OCI-LY3 (cell line): ENCODE measurements around the gene HNRNPH3.
"Not testable (repeated sequence)": the region's sequence is repeated elsewhere in the genome, so short reads cannot be mapped to it uniquely, and the experiment has no call there.

Source experiments
- H2AFZ ChIP-seq: fragments of 200-600, 300-600 bp; shearing (Covaris generic); 2 replicates; pipeline ENCODE4 v1.6.0; 2014; ENCODE audit warnings: antibody characterized with exemption, low read depth, low read length
- H3K27ac ChIP-seq: fragments of 200-600, 300-600 bp; sonication (generic); 2 replicates; pipeline ENCODE4 v1.5.1; 2014; ENCODE audit warnings: mild to moderate bottlenecking, low read length, moderate library complexity, mixed read lengths
- H3K27me3 ChIP-seq: fragments of 200-600, 300-600 bp; sonication (generic); 2 replicates; pipeline ENCODE4 v1.6.1; 2014; ENCODE audit warnings: low read depth, low read length, mixed read lengths
- H3K36me3 ChIP-seq: fragments of 200-600, 300-600 bp; sonication (generic); replicated peaks from 2 replicates; pipeline ENCODE3; 2014; ENCODE audit warnings: low read depth, low read length, mixed read lengths
- H3K4me1 ChIP-seq: fragments of 300-600, 200-600 bp; sonication (generic); 2 replicates; pipeline ENCODE4 v1.6.1; 2014; ENCODE audit warnings: low read length, mixed read lengths
- H3K4me2 ChIP-seq: fragments of 200-600, 300-600 bp; sonication (generic); 2 replicates; pipeline ENCODE4 v1.6.1; 2014; ENCODE audit warnings: low read length, mixed read lengths
- H3K4me3 ChIP-seq: fragments of 300-600, 200-600 bp; sonication (generic); 2 replicates; pipeline ENCODE4 v1.5.1; 2014; ENCODE audit warnings: antibody characterized with exemption, mild to moderate bottlenecking, low read length, moderate library complexity
- H3K79me2 ChIP-seq: fragments of 300-600, 200-600 bp; shearing (Covaris generic); 2 replicates; pipeline ENCODE4 v1.6.1; 2014; ENCODE audit warnings: mild to moderate bottlenecking, low read length, mixed read lengths
- H3K9ac ChIP-seq: fragments of 300-600, 200-600 bp; shearing (Covaris generic); 2 replicates; pipeline ENCODE4 v1.6.0; 2014; ENCODE audit warnings: mild to moderate bottlenecking, low read length, moderate library complexity
- H3K9me3 ChIP-seq: fragments of 200-600, 300-600 bp; shearing (Covaris generic); 2 replicates; pipeline ENCODE4 v1.6.1; 2014; ENCODE audit warnings: low read length, mixed read lengths; ENCODE audit not compliant: insufficient read depth
- H4K20me1 ChIP-seq: fragments of 200-600, 300-600 bp; sonication (generic); 2 replicates; pipeline ENCODE4 v1.6.1; 2016; ENCODE audit warnings: low read length, mixed read lengths; ENCODE audit not compliant: insufficient read depth
- CTCF ChIP-seq: fragments of 200-600, 300-600 bp; sonication (generic); IDR thresholded peaks from 2 replicates; pipeline ENCODE4 v1.5.1; 2014; ENCODE audit warnings: antibody characterized with exemption, low read length, low read depth
- EZH2phosphoT487 ChIP-seq: fragments of 200-600 bp; shearing (Covaris generic); IDR thresholded peaks from 2 replicates; pipeline ENCODE4 v1.6.1; 2018; ENCODE audit warnings: antibody characterized with exemption, mixed run types, low read depth

The HNRNPH3 gene

DNA sequence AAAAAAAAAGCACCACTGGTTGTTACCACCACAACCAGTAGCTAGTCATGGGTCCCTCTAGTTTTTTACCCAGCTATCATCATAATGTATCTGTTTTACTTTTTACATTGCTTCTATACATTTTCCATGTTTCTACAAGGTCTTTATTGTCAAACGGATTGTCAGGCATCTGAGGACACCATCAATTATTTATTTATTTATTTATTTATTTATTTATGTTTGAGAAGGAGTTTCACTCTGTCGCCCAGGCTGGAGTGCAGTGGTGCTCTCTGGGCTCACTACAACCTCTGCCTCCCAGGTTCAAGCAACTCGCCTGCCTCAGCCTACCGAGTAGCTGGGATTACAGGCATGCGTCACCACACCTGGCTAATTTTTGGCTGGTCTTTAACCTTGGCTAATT lies 29.0 kb upstream of the HNRNPH3 start:
- H2AFZ ChIP-seq: no peak overlapping the region
- H3K9ac ChIP-seq: no peak overlapping the region
- no peaks in the 10 kb centered on the region for H4K20me1 ChIP-seq
- H3K4me2 ChIP-seq: no peak overlapping the region
- no peaks in the 10 kb centered on the region for H3K27me3 ChIP-seq
- peaks cover 29% of the 10 kb centered on the region for H3K4me1 ChIP-seq
- peaks cover 6% of the 10 kb centered on the region; the same call in 1 of the 2 replicates for H3K9me3 ChIP-seq
- H3K36me3 ChIP-seq: no peaks in the 10 kb centered on the region
- H3K27ac ChIP-seq: no peak overlapping the region
- no peak overlapping the region for H3K4me3 ChIP-seq
- H3K79me2 ChIP-seq: no peaks in the 10 kb centered on the region
- no peak for TF ChIP-seq EZH2phosphoT487
- no peak for TF ChIP-seq CTCF

DNA sequence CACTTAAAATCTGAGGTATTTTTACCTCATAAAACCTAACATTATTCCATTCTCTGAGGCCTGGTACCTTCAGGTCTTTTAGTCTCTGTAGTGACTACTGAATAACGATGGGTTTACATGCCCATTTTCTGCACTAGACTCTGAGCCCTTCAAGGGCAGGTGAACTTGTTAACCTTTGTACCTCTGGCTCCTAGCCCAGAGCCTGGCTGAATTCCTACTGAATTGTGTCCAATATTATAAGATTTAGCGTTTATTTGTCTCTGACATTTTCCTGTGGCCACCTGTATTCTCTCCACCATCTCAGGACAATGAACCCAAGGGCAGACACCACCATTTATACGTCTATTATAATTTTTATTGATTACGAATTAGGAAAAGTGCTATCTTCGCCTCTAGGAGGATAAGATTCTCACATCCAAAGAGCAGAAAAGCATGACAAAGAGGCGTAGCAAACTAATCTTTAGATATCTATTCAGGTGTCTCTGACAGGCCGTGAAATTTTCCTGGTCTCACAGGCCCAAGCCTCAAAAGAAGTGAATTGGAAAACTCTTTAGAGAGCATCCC lies 27.9 kb upstream of the HNRNPH3 start:
- no peaks in the 10 kb centered on the region for H3K36me3 ChIP-seq
- H2AFZ ChIP-seq: no peak overlapping the region
- no peak overlapping the region for H3K27ac ChIP-seq
- no peaks in the 10 kb centered on the region for H3K27me3 ChIP-seq
- no peak overlapping the region for H3K4me2 ChIP-seq
- H3K9ac ChIP-seq: no peak overlapping the region
- TF ChIP-seq CTCF: no peak
- TF ChIP-seq EZH2phosphoT487: no peak
- H4K20me1 ChIP-seq: no peaks in the 10 kb centered on the region
- H3K4me3 ChIP-seq: no peak overlapping the region
- H3K9me3 ChIP-seq: peaks cover 6% of the 10 kb centered on the region; the same call in 1 of the 2 replicates
- H3K79me2 ChIP-seq: no peaks in the 10 kb centered on the region
- peaks cover 29% of the 10 kb centered on the region for H3K4me1 ChIP-seq

- no peak overlapping the region for H3K27ac ChIP-seq
- peaks cover 19% of the 10 kb centered on the region for H3K4me1 ChIP-seq
- no peak overlapping the region for H3K9ac ChIP-seq
- TF ChIP-seq EZH2phosphoT487: no peak
- no peak for TF ChIP-seq CTCF
- no peak overlapping the region for H2AFZ ChIP-seq
- H3K4me3 ChIP-seq: no peak overlapping the region
- no peaks in the 10 kb centered on the region for H3K9me3 ChIP-seq
- H3K79me2 ChIP-seq: no peaks in the 10 kb centered on the region
- H3K36me3 ChIP-seq: no peaks in the 10 kb centered on the region
- H4K20me1 ChIP-seq: no peaks in the 10 kb centered on the region
- H3K27me3 ChIP-seq: no peaks in the 10 kb centered on the region
- H3K4me2 ChIP-seq: no peak overlapping the region
Measured at GRCh38 chr10:68305854-68306253, 26.0 kb upstream of the HNRNPH3 start.

GRCh38 chr10:68310531-68310930 lies 21.3 kb upstream of the HNRNPH3 start:
- no peaks in the 10 kb centered on the region for H3K27me3 ChIP-seq

GRCh38 chr10:68314930-68315329 lies 16.9 kb upstream of the HNRNPH3 start:
- not testable (repeated sequence) for H3K9me3 ChIP-seq, H3K9ac ChIP-seq, H4K20me1 ChIP-seq, H2AFZ ChIP-seq, H3K4me3 ChIP-seq, H3K4me1 ChIP-seq, H3K27me3 ChIP-seq, H3K79me2 ChIP-seq, H3K27ac ChIP-seq, H3K36me3 ChIP-seq, H3K4me2 ChIP-seq

More at GRCh38 chr10:68310531-68310930, 21.3 kb upstream of the HNRNPH3 start:
- TF ChIP-seq CTCF (no peak), EZH2phosphoT487 (no peak)
- H3K36me3 ChIP-seq: no peaks in the 10 kb centered on the region
- no peak overlapping the region for H2AFZ ChIP-seq
- H4K20me1 ChIP-seq: no peaks in the 10 kb centered on the region
- H3K4me3 ChIP-seq: no peak overlapping the region
- no peak overlapping the region for H3K9ac ChIP-seq
- H3K9me3 ChIP-seq: no peaks in the 10 kb centered on the region
- H3K27ac ChIP-seq: no peak overlapping the region
- H3K4me2 ChIP-seq: no peak overlapping the region
- H3K4me1 ChIP-seq: peaks cover 14% of the 10 kb centered on the region
- no peaks in the 10 kb centered on the region for H3K79me2 ChIP-seq
